HCT116 (cell line): ENCODE data around the gene DTWD1.

Source experiments
- FOSL1 ChIP-seq: IDR thresholded peaks from 2 replicates; pipeline ENCODE4 v1.6.1; 2012; ENCODE audit warnings: low read depth
- TF ChIP-seq, protein P1 (sequence below), 3 experiments: fragments of 200-600 bp in 1 of 3; sonication (generic) in 1 of 3; IDR thresholded peaks in 2 of 3; conservative IDR thresholded peaks in 1 of 3; 2 replicates each; pipeline ENCODE4 v1.5.1; 2012 to 2017; ENCODE audit warnings: low read depth in 2 of 3, low read length in 2 of 3, antibody characterized with exemption in 1 of 3, borderline replicate concordance in 1 of 3, control low read depth in 1 of 3, mild to moderate bottlenecking in 1 of 3, mixed read lengths in 1 of 3, mixed run types in 1 of 3, moderate library complexity in 1 of 3; ENCODE audit not compliant: insufficient read depth in 1 of 3

DNA sequence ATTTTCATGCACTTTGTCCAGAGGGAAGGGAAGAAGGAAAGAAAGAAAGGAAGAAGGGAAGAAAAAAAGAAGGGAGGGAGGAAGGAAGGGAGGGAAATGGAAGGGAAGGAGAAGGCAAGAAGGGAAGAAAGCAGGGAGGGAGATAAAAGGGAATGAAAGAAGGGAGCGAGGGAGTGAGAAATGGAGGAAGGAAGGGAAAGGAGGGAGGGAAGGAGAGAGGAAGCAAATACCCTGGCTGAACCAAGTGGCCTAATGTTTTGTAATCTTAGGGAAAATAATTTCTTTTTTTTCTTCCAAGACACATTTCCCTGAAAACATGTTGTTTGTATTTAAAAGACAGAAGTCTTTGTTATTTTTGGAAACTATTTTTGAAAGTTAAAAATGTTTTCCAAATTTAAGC lies 35.9 kb downstream of the DTWD1 start:
- no peak for TF ChIP-seq FOSL1
- TF ChIP-seq, protein P1, sequence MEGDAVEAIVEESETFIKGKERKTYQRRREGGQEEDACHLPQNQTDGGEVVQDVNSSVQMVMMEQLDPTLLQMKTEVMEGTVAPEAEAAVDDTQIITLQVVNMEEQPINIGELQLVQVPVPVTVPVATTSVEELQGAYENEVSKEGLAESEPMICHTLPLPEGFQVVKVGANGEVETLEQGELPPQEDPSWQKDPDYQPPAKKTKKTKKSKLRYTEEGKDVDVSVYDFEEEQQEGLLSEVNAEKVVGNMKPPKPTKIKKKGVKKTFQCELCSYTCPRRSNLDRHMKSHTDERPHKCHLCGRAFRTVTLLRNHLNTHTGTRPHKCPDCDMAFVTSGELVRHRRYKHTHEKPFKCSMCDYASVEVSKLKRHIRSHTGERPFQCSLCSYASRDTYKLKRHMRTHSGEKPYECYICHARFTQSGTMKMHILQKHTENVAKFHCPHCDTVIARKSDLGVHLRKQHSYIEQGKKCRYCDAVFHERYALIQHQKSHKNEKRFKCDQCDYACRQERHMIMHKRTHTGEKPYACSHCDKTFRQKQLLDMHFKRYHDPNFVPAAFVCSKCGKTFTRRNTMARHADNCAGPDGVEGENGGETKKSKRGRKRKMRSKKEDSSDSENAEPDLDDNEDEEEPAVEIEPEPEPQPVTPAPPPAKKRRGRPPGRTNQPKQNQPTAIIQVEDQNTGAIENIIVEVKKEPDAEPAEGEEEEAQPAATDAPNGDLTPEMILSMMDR (IDR thresholded peaks at IDR 0.05 in 2 of 3, conservative IDR thresholded peaks at IDR 0.05 in 1 of 3; ENCODE audit: borderline replicate concordance in 1 of 3, insufficient read depth in 1 of 3, low read depth in 2 of 3, low read length in 2 of 3), result no peak
